Neural crest cell (in vitro differentiated cells): ENCODE measurements around the gene BICDL1. TPM values are rescaled to one million over a fixed set of nuclear protein-coding genes. Genes with fewer than 3 reads are reported as not detected.

ENCODE experiments used
- DNase-seq: peaks from one replicate; pipeline ENCODE4 v3.0.0; 2021; ENCODE audit warnings: low read depth, mixed read lengths, low spot score
- H3K27ac Mint-ChIP-seq: one replicate; pipeline ENCODE4 v1.8.0; 2021; ENCODE audit warnings: mild to moderate bottlenecking, mixed read lengths; ENCODE audit not compliant: unreplicated experiment
- H3K27me3 Mint-ChIP-seq: 2 replicates; pipeline ENCODE4 v1.8.0; 2021; ENCODE audit warnings: low read depth, mild to moderate bottlenecking, mixed read lengths
- H3K36me3 Mint-ChIP-seq: 2 replicates; pipeline ENCODE4 v1.8.0; 2021; ENCODE audit warnings: low read depth, mild to moderate bottlenecking, mixed read lengths
- H3K4me1 Mint-ChIP-seq: 2 replicates; pipeline ENCODE4 v1.8.0; 2021; ENCODE audit warnings: mixed read lengths
- H3K4me3 Mint-ChIP-seq: one replicate; pipeline ENCODE4 v1.8.0; 2021; ENCODE audit warnings: mild to moderate bottlenecking, mixed read lengths
- H3K9me3 Mint-ChIP-seq: 2 replicates; pipeline ENCODE4 v1.8.0; 2021; ENCODE audit warnings: mixed read lengths
- CTCF ChIP-seq: fragments of 200-600 bp; sonication (generic); conservative IDR thresholded peaks from 2 replicates; pipeline ENCODE4 v1.5.0; 2021; ENCODE audit warnings: antibody characterized with exemption, mild to moderate bottlenecking
- total RNA-seq: library from RNA; stranded (reverse); gene quantifications from 2 replicates; pipeline ENCODE4 v1.2.1, GENCODE V29; 2021

Gene BICDL1
- total RNA-seq, 1 donor from 2014 or later: 6.3 TPM

GRCh38 chr12:120066341-120066740 is 77.3 kb downstream of the BICDL1 start:
- H3K27ac Mint-ChIP-seq: no peak overlapping the region
- H3K4me3 Mint-ChIP-seq: no peak overlapping the region
- H3K27me3 Mint-ChIP-seq: no peaks in the 10 kb centered on the region

GRCh38 chr12:120067084-120067869 is 78.2 kb downstream of the BICDL1 start:
- no peak for TF ChIP-seq CTCF
- no peak overlapping the region for H3K4me3 Mint-ChIP-seq
- no peaks in the 10 kb centered on the region for H3K36me3 Mint-ChIP-seq
- peaks cover 27% of the 10 kb centered on the region for H3K4me1 Mint-ChIP-seq
- no peaks in the 10 kb centered on the region for H3K9me3 Mint-ChIP-seq
- H3K27ac Mint-ChIP-seq: no peak overlapping the region
- H3K27me3 Mint-ChIP-seq: no peaks in the 10 kb centered on the region
- DNase-seq: no peak

More at GRCh38 chr12:120066341-120066740, 77.3 kb downstream of the BICDL1 start:
- DNase-seq: no peak
- TF ChIP-seq CTCF: no peak
- H3K36me3 Mint-ChIP-seq: no peaks in the 10 kb centered on the region
- H3K9me3 Mint-ChIP-seq: no peaks in the 10 kb centered on the region
- H3K4me1 Mint-ChIP-seq: peaks cover 30% of the 10 kb centered on the region

GRCh38 chr12:120067901-120068300 is 78.9 kb downstream of the BICDL1 start:
- H3K27ac Mint-ChIP-seq: no peak overlapping the region
- no peak for DNase-seq
- H3K27me3 Mint-ChIP-seq: no peaks in the 10 kb centered on the region
- no peak overlapping the region for H3K4me3 Mint-ChIP-seq
- H3K4me1 Mint-ChIP-seq: peaks cover 21% of the 10 kb centered on the region
- TF ChIP-seq CTCF: no peak
- H3K9me3 Mint-ChIP-seq: no peaks in the 10 kb centered on the region
- no peaks in the 10 kb centered on the region for H3K36me3 Mint-ChIP-seq

GRCh38 chr12:120069278-120069677 is 80.2 kb downstream of the BICDL1 start:
- Mint-ChIP-seq H3K9me3 (no peaks in the 10 kb centered on the region), H3K4me1 (peaks cover 8% of the 10 kb centered on the region), H3K4me3 (no peak overlapping the region), H3K27ac (no peak overlapping the region), H3K36me3 (no peaks in the 10 kb centered on the region), H3K27me3 (no peaks in the 10 kb centered on the region)
- TF ChIP-seq CTCF: no peak
- DNase-seq: no peak

- Mint-ChIP-seq H3K36me3 (no peaks in the 10 kb centered on the region), H3K4me1 (peaks cover 4% of the 10 kb centered on the region), H3K27me3 (no peaks in the 10 kb centered on the region), H3K9me3 (no peaks in the 10 kb centered on the region), H3K4me3 (no peak overlapping the region), H3K27ac (no peak overlapping the region)
- DNase-seq: no peak
- no peak for TF ChIP-seq CTCF
These were observed 82.5 kb downstream of the BICDL1 start for GRCh38 chr12:120071493-120072020.
